HG02678 (cell line): ENCODE data around the gene TAF11L9.
"Not testable (repeated sequence)": the region's sequence is repeated elsewhere in the genome, so short reads cannot be mapped to it uniquely, and the experiment has no call there.

Source experiments
- ATAC-seq: cut with Tn5 transposase; IDR thresholded peaks from one replicate; pipeline ENCODE4 v1.9.1; 2021; ENCODE audit warnings: mild to moderate bottlenecking, moderate library complexity; ENCODE audit not compliant: unreplicated experiment

TAF11L9 gene

GRCh38 chr5:17594255-17594654 lies at the start of gene TAF11L9:
TSS of gene TAF11L9 (minus strand) at chr5:17594394.
- not testable (repeated sequence) for ATAC-seq

- ATAC-seq: no peak
These were observed 40.0 kb upstream of the TAF11L9 start, which contains the start of gene TAF11L14 for GRCh38 chr5:17634160-17634559. TSS of gene TAF11L14 (plus strand) at chr5:17634460.

GRCh38 chr5:17631788-17632187 lies 37.6 kb upstream of the TAF11L9 start, which contains the start of gene TAF11L13:
TSS of gene TAF11L13 (plus strand) at chr5:17632088.
- not testable (repeated sequence) for ATAC-seq

- ATAC-seq: no peak
These were observed 31.5 kb upstream of the TAF11L9 start for GRCh38 chr5:17625686-17626085.

GRCh38 chr5:17620627-17621026 lies 26.4 kb upstream of the TAF11L9 start:
- no peak for ATAC-seq

- no peak for ATAC-seq
These were observed 25.2 kb upstream of the TAF11L9 start for GRCh38 chr5:17619354-17619753.

- no peak for ATAC-seq
These were observed 20.8 kb upstream of the TAF11L9 start for GRCh38 chr5:17614872-17615605.

GRCh38 chr5:17610092-17610491 lies 15.9 kb upstream of the TAF11L9 start, which contains the start of gene TAF11L12:
TSS of gene TAF11L12 (plus strand) at chr5:17610392.
- ATAC-seq: not testable (repeated sequence)

GRCh38 chr5:17607461-17607860 lies 13.3 kb upstream of the TAF11L9 start:
- ATAC-seq: not testable (repeated sequence)

GRCh38 chr5:17604951-17605350 lies 10.8 kb upstream of the TAF11L9 start:
- ATAC-seq: no peak

- ATAC-seq: not testable (repeated sequence)
These were observed 9.7 kb upstream of the TAF11L9 start, which contains the start of gene TAF11L11 for GRCh38 chr5:17603880-17604279. TSS of gene TAF11L11 (plus strand) at chr5:17604183.

GRCh38 chr5:17597728-17598127 lies 3.5 kb upstream of the TAF11L9 start, which contains the start of gene TAF11L10:
TSS of gene TAF11L10 (minus strand) at chr5:17597828.
- not testable (repeated sequence) for ATAC-seq

GRCh38 chr5:17590860-17591259 lies 3.3 kb downstream of the TAF11L9 start, which contains the start of gene TAF11L8:
TSS of gene TAF11L8 (minus strand) at chr5:17590960.
- not testable (repeated sequence) for ATAC-seq

- not testable (repeated sequence) for ATAC-seq
These were observed 8.5 kb downstream of the TAF11L9 start, which contains the start of gene TAF11L7 for GRCh38 chr5:17585658-17586057. TSS of gene TAF11L7 (minus strand) at chr5:17585758.
